DOHH2 (cell line): Measurements from ENCODE around the gene PRDM1.

ENCODE experiments used
- CTCF ChIP-seq: fragments of 200-600 bp; sonication (generic); IDR thresholded peaks from one replicate; pipeline ENCODE4 v1.5.1; 2014; ENCODE audit warnings: antibody characterized with exemption, mild to moderate bottlenecking, low read depth, low read length; ENCODE audit not compliant: poor library complexity, severe bottlenecking
- EZH2phosphoT487 ChIP-seq: fragments of 200-600 bp; sonication (generic); IDR thresholded peaks from 2 replicates; pipeline ENCODE4 v1.6.1; 2017; ENCODE audit warnings: borderline replicate concordance, mild to moderate bottlenecking, antibody characterized with exemption, low read length, moderate library complexity, mixed read lengths

- TF ChIP-seq CTCF (no peak), EZH2phosphoT487 (no peak)
Measured at GRCh38 chr6:106142876-106143431, 56.8 kb downstream of the PRDM1 start.
